HepG2 (cell line): ENCODE results near the gene PRM2. TPM values are rescaled to one million over a fixed set of nuclear protein-coding genes. Genes with fewer than 3 reads are reported as not detected.

Experiments used
- BRF2 ChIP-seq: sonication (generic); formaldehyde crosslinking; IDR thresholded peaks from 2 replicates; pipeline ENCODE4 v1.8.1; 2022; ENCODE audit warnings: mild to moderate bottlenecking, missing genetic modification reagents
- CBX1 ChIP-seq: IDR thresholded peaks from one replicate; pipeline ENCODE4 v1.6.1; 2016; ENCODE audit warnings: antibody characterized with exemption, low read depth
- EZH2 ChIP-seq: conservative IDR thresholded peaks from 2 replicates; pipeline ENCODE4 v1.6.1; 2012; ENCODE audit warnings: mild to moderate bottlenecking, low read depth, low read length, moderate library complexity
- HDAC1 ChIP-seq: sonication (generic); formaldehyde crosslinking; IDR thresholded peaks from 2 replicates; pipeline ENCODE4 v1.5.1; 2020; ENCODE audit warnings: mild to moderate bottlenecking, missing genetic modification reagents
- HOXD1 ChIP-seq: sonication (generic); formaldehyde crosslinking; IDR thresholded peaks from 2 replicates; pipeline ENCODE4 v1.5.0; 2020; ENCODE audit warnings: missing genetic modification reagents
- KDM2A ChIP-seq: sonication (generic); formaldehyde crosslinking; IDR thresholded peaks from 2 replicates; pipeline ENCODE4 v1.4.0; 2020; ENCODE audit warnings: low read depth, missing genetic modification reagents, borderline replicate concordance
- KLF15 ChIP-seq: sonication (generic); formaldehyde crosslinking; IDR thresholded peaks from 2 replicates; pipeline ENCODE4 v1.8.1; 2023; ENCODE audit warnings: borderline replicate concordance, mild to moderate bottlenecking, inconsistent platforms, missing genetic modification reagents, mixed read lengths
- NCOA5 ChIP-seq: sonication (generic); formaldehyde crosslinking; IDR thresholded peaks from 2 replicates; pipeline ENCODE4 v1.4.0; 2020; ENCODE audit warnings: missing genetic modification reagents
- PCBP2 ChIP-seq: fragments of 200-400 bp; formaldehyde crosslinking; optimal IDR thresholded peaks from 2 replicates; pipeline ENCODE3; 2018; ENCODE audit warnings: low read length, low read depth; ENCODE audit not compliant: poor library complexity, severe bottlenecking
- ZBTB7A ChIP-seq: sonication (generic); formaldehyde crosslinking; IDR thresholded peaks from 2 replicates; pipeline ENCODE4 v1.8.0; 2022; ENCODE audit warnings: mild to moderate bottlenecking, missing genetic modification reagents
- ZMYM3 ChIP-seq: sonication (generic); formaldehyde crosslinking; IDR thresholded peaks from 2 replicates; pipeline ENCODE4 v1.5.1; 2020; ENCODE audit warnings: mild to moderate bottlenecking, missing genetic modification reagents
- ZNF12 ChIP-seq: sonication (generic); formaldehyde crosslinking; IDR thresholded peaks from 2 replicates; pipeline ENCODE4 v1.5.0; 2020; ENCODE audit warnings: missing genetic modification reagents
- ZNF574 ChIP-seq: sonication (generic); formaldehyde crosslinking; IDR thresholded peaks from 2 replicates; pipeline ENCODE4 v1.4.0; 2020; ENCODE audit warnings: missing genetic modification reagents
- ZNF577 ChIP-seq: sonication (generic); formaldehyde crosslinking; IDR thresholded peaks from 2 replicates; pipeline ENCODE4 v1.4.0; 2020; ENCODE audit warnings: mild to moderate bottlenecking, low read depth, missing genetic modification reagents, borderline replicate concordance
- ZNF703 ChIP-seq: sonication (generic); formaldehyde crosslinking; IDR thresholded peaks from 2 replicates; pipeline ENCODE4 v1.5.1; 2020; ENCODE audit warnings: missing genetic modification reagents, mild to moderate bottlenecking, moderate library complexity, borderline replicate concordance
- polyA plus RNA-seq, 8 experiments: library from polyadenylated mRNA; depleted of rRNA in 3 of 8; stranded (reverse) in 7 of 8; unstranded in 1 of 8; fragments of >200 nt; fragmentation: Illumina TruSeq in 4 of 8; extraction: Trizol in 4 of 8; gene quantifications; 2 replicates each; pipeline versions ENCODE4 v1.2.1 to v1.2.3, GENCODE V29; 2011 to 2016; ENCODE audit warnings: low read depth in 4 of 8, missing spikeins in 1 of 8, mixed read lengths in 1 of 8; ENCODE audit not compliant: insufficient read depth in 1 of 8
- total RNA-seq, 5 experiments: library from RNA; depleted of rRNA; stranded (reverse); fragments of >200 nt; fragmentation: Illumina TruSeq; extraction: Trizol; gene quantifications; 2 replicates each; pipeline ENCODE4 v1.2.3, GENCODE V29; 2016; ENCODE audit warnings: low read depth in 1 of 5
- TF ChIP-seq, protein P1 (sequence below): sonication (generic); formaldehyde crosslinking; IDR thresholded peaks from 2 replicates; pipeline ENCODE4 v1.8.1; 2023; ENCODE audit warnings: missing genetic modification reagents, inconsistent platforms, borderline replicate concordance
- TF ChIP-seq, protein P2 (sequence below): sonication (generic); formaldehyde crosslinking; IDR thresholded peaks from 2 replicates; pipeline ENCODE4 v1.8.0; 2022; ENCODE audit warnings: mild to moderate bottlenecking, missing genetic modification reagents, borderline replicate concordance
- TF ChIP-seq, protein P3 (sequence below): sonication (generic); formaldehyde crosslinking; IDR thresholded peaks from 2 replicates; pipeline ENCODE4 v1.5.0; 2020; ENCODE audit warnings: missing genetic modification reagents
- TF ChIP-seq, protein P4 (sequence below): sonication (generic); formaldehyde crosslinking; IDR thresholded peaks from 2 replicates; pipeline ENCODE4 v1.5.1; 2020; ENCODE audit warnings: missing genetic modification reagents, mild to moderate bottlenecking, borderline replicate concordance

PRM2 gene
- total and polyA plus RNA-seq, 2 of the 13 experiments (the other 11 are each of a cell fraction or from before 2014, with no cell fraction given) = 0.54 TPM; not detected in 1

DNA sequence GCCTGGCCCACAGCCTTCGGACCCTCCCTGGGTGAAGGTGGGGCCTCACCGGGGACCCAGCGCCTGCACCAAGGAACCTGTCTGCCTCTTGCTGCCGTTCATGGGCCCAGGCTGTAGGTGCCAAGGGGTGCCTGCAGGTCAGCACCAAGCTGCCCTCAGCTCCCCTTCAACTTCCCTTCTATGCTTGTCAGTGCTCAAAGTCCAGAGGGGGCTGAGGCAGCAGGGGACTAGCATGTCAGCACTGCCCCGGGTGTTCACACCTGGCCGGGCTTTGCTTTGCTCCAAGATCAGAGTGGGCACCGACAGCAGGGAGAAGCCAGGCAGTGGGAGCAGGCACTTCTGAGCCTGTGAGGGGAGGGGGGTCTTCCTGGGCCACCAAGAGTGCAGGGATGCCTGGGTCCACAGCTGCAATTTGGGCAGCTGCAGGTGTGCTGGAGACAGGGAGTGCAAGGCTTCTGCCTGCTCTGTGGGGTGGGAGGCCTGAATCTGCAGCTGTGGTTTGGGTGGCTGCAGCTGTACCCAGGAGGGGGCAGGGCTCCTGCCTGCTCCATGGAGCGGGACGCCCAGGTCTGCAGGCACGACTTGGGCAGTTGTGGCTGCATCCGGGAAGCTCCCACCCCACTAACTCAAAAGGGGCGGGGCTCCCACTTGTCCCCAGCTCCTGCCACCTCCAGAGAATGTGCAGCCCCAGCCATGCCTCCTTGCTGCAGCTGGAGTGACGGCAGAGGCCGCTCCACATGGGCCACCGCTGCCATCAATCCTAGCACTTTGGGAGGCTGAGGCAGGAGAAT, 32.4 kb upstream of the PRM2 start (continued):
- TF ChIP-seq, protein P1, sequence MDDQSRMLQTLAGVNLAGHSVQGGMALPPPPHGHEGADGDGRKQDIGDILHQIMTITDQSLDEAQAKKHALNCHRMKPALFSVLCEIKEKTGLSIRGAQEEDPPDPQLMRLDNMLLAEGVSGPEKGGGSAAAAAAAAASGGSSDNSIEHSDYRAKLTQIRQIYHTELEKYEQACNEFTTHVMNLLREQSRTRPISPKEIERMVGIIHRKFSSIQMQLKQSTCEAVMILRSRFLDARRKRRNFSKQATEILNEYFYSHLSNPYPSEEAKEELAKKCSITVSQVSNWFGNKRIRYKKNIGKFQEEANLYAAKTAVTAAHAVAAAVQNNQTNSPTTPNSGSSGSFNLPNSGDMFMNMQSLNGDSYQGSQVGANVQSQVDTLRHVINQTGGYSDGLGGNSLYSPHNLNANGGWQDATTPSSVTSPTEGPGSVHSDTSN (CRISPR knock-in tag) = no peak
- TF ChIP-seq, protein P2, sequence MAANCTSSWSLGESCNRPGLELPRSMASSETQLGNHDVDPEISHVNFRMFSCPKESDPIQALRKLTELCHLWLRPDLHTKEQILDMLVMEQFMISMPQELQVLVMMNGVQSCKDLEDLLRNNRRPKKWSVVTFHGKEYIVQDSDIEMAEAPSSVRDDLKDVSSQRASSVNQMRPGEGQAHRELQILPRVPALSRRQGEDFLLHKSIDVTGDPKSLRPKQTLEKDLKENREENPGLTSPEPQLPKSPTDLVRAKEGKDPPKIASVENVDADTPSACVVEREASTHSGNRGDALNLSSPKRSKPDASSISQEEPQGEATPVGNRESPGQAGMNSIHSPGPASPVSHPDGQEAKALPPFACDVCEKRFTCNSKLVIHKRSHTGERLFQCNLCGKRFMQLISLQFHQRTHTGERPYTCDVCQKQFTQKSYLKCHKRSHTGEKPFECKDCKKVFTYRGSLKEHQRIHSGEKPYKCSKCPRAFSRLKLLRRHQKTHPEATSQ (CRISPR knock-in tag) = no peak
- no peak for TF ChIP-seq ZNF577 (CRISPR knock-in tag)
- TF ChIP-seq HDAC1 (CRISPR knock-in tag) = peak; percentile 91
- TF ChIP-seq, protein P3, sequence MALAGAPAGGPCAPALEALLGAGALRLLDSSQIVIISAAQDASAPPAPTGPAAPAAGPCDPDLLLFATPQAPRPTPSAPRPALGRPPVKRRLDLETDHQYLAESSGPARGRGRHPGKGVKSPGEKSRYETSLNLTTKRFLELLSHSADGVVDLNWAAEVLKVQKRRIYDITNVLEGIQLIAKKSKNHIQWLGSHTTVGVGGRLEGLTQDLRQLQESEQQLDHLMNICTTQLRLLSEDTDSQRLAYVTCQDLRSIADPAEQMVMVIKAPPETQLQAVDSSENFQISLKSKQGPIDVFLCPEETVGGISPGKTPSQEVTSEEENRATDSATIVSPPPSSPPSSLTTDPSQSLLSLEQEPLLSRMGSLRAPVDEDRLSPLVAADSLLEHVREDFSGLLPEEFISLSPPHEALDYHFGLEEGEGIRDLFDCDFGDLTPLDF (CRISPR knock-in tag) = no peak
- TF ChIP-seq KDM2A (CRISPR knock-in tag) = no peak; the same call in none of the 2 replicates
- TF ChIP-seq ZNF12 (CRISPR knock-in tag) = 0 out of 2 replicates have a peak, but pooled peaks have one; percentile 41
- no peak for TF ChIP-seq PCBP2
- TF ChIP-seq ZNF703 (CRISPR knock-in tag) = peak; percentile 60; the same call in 1 of the 2 replicates
- 0 out of 2 replicates have a peak, but pooled peaks have one; percentile 36 for TF ChIP-seq HOXD1
- peak; percentile 91 for TF ChIP-seq CBX1
- peak; percentile 97 for TF ChIP-seq ZBTB7A (CRISPR knock-in tag)
- TF ChIP-seq BRF2 = no peak
- no peak for TF ChIP-seq KLF15 (CRISPR knock-in tag)
- TF ChIP-seq, protein P4, sequence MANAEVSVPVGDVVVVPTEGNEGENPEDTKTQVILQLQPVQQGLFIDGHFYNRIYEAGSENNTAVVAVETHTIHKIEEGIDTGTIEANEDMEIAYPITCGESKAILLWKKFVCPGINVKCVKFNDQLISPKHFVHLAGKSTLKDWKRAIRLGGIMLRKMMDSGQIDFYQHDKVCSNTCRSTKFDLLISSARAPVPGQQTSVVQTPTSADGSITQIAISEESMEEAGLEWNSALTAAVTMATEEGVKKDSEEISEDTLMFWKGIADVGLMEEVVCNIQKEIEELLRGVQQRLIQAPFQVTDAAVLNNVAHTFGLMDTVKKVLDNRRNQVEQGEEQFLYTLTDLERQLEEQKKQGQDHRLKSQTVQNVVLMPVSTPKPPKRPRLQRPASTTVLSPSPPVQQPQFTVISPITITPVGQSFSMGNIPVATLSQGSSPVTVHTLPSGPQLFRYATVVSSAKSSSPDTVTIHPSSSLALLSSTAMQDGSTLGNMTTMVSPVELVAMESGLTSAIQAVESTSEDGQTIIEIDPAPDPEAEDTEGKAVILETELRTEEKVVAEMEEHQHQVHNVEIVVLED = peak; percentile 18
- TF ChIP-seq ZMYM3 (CRISPR knock-in tag) = peak; percentile 90
- TF ChIP-seq ZNF574 (CRISPR knock-in tag) = peak; percentile 43
- no peak for TF ChIP-seq EZH2
- no peak for TF ChIP-seq NCOA5 (CRISPR knock-in tag)
